WTC11 (cell line): ENCODE measurements around the gene PSMF1. TPM values are rescaled to one million over a fixed set of nuclear protein-coding genes. Genes with fewer than 3 reads are reported as not detected.

Source experiments
- ATAC-seq: fragments of 200-7000 bp; cut with Tn5 transposase; 2 replicates; pipeline ENCODE4 v1.10.0; 2021; ENCODE audit warnings: mild to moderate bottlenecking, moderate library complexity
- CTCF ChIA-PET: fragments of 300-600 bp; sonication (Branson Sonifier 250); formaldehyde crosslinking; loops from one replicate; lab custom pipeline; 2021; ENCODE audit warnings: antibody characterized with exemption; lab: Charles Lee
- POLR2A ChIA-PET: fragments of 350-600 bp; sonication (Branson Sonifier 250); formaldehyde crosslinking; loops from one replicate; lab custom pipeline; 2021; ENCODE audit warnings: antibody characterized with exemption; lab: Charles Lee
- DNase-seq: peaks from one replicate; pipeline ENCODE4 v3.0.0; 2021; ENCODE audit warnings: low spot score
- H3K27ac Mint-ChIP-seq: 2 replicates; pipeline ENCODE4 v1.8.0; 2021; ENCODE audit warnings: mixed read lengths
- H3K27me3 Mint-ChIP-seq: 2 replicates; pipeline ENCODE4 v1.8.0; 2021; ENCODE audit warnings: low read depth, mild to moderate bottlenecking, moderate library complexity, mixed read lengths
- H3K36me3 Mint-ChIP-seq: 2 replicates; pipeline ENCODE4 v1.8.0; 2021; ENCODE audit warnings: mixed read lengths
- H3K4me1 Mint-ChIP-seq: 2 replicates; pipeline ENCODE4 v1.8.0; 2022; ENCODE audit warnings: mixed read lengths
- H3K4me3 Mint-ChIP-seq: 2 replicates; pipeline ENCODE4 v1.8.0; 2021; ENCODE audit warnings: mild to moderate bottlenecking, moderate library complexity, mixed read lengths
- H3K9me3 Mint-ChIP-seq: 2 replicates; pipeline ENCODE4 v1.8.0; 2021; ENCODE audit warnings: mixed read lengths
- CREB1 ChIP-seq: sonication (generic); formaldehyde crosslinking; IDR thresholded peaks from 2 replicates; pipeline ENCODE4 v1.8.0; 2023; ENCODE audit warnings: mild to moderate bottlenecking, missing genetic modification reagents
- CTCF ChIP-seq: fragments of 200-600 bp; IDR thresholded peaks from 2 replicates; pipeline ENCODE4 v1.8.0; 2022; ENCODE audit warnings: antibody characterized with exemption
- ETV6 ChIP-seq: sonication (generic); formaldehyde crosslinking; IDR thresholded peaks from 2 replicates; pipeline ENCODE4 v1.8.1; 2022; ENCODE audit warnings: mild to moderate bottlenecking, missing genetic modification reagents
- FOXK1 ChIP-seq: sonication (generic); formaldehyde crosslinking; IDR thresholded peaks from 2 replicates; pipeline ENCODE4 v1.8.0; 2022; ENCODE audit warnings: mild to moderate bottlenecking, moderate library complexity, missing genetic modification reagents
- GTF2I ChIP-seq: fragments of 250-450 bp; sonication (Bioruptor Pico); conservative IDR thresholded peaks from 2 replicates; pipeline ENCODE4 v1.4.0; 2021; ENCODE audit warnings: mild to moderate bottlenecking
- IRF2 ChIP-seq: sonication (generic); formaldehyde crosslinking; IDR thresholded peaks from 2 replicates; pipeline ENCODE4 v1.8.0; 2022; ENCODE audit warnings: low read depth, missing genetic modification reagents, borderline replicate concordance
- JUN ChIP-seq: sonication (generic); formaldehyde crosslinking; IDR thresholded peaks from 2 replicates; pipeline ENCODE4 v1.8.0; 2023; ENCODE audit warnings: mild to moderate bottlenecking, missing genetic modification reagents
- MAX ChIP-seq: sonication (generic); formaldehyde crosslinking; IDR thresholded peaks from 2 replicates; pipeline ENCODE4 v1.8.0; 2022; ENCODE audit warnings: mild to moderate bottlenecking, missing genetic modification reagents
- NFE2L1 ChIP-seq: sonication (generic); formaldehyde crosslinking; IDR thresholded peaks from 2 replicates; pipeline ENCODE4 v1.8.1; 2023; ENCODE audit warnings: missing genetic modification reagents
- NFYB ChIP-seq: sonication (generic); formaldehyde crosslinking; conservative IDR thresholded peaks from 2 replicates; pipeline ENCODE4 v1.8.0; 2022; ENCODE audit warnings: low read depth, missing genetic modification reagents
- USF1 ChIP-seq: sonication (generic); formaldehyde crosslinking; IDR thresholded peaks from 2 replicates; pipeline ENCODE4 v1.8.0; 2022; ENCODE audit warnings: mild to moderate bottlenecking, missing genetic modification reagents
- ZBTB21 ChIP-seq: sonication (generic); formaldehyde crosslinking; IDR thresholded peaks from 2 replicates; pipeline ENCODE4 v1.8.1; 2023; ENCODE audit warnings: mild to moderate bottlenecking, missing genetic modification reagents, borderline replicate concordance
- ZMAT4 ChIP-seq: fragments of 250-450 bp; sonication (Bioruptor Pico); IDR thresholded peaks from 2 replicates; pipeline ENCODE4 v1.9.0; 2021; ENCODE audit warnings: mild to moderate bottlenecking
- ZNF281 ChIP-seq: sonication (generic); formaldehyde crosslinking; IDR thresholded peaks from 2 replicates; pipeline ENCODE4 v1.8.0; 2023; ENCODE audit warnings: mild to moderate bottlenecking, missing genetic modification reagents
- ZNF512 ChIP-seq: sonication (generic); formaldehyde crosslinking; IDR thresholded peaks from 2 replicates; pipeline ENCODE4 v1.8.1; 2022; ENCODE audit warnings: missing genetic modification reagents, borderline replicate concordance
- total RNA-seq: library from RNA; stranded (reverse); gene quantifications from 3 replicates; pipeline ENCODE4 v1.2.3, GENCODE V29; 2021

PSMF1 gene
- total RNA-seq, 1 experiment from 2014 or later: 113 TPM

GRCh38 chr20:1207293-1207878 lies 89.0 kb downstream of the PSMF1 start (continued):
- TF ChIP-seq ZNF512 (CRISPR knock-in tag): no peak
- TF ChIP-seq ETV6 (CRISPR knock-in tag): no peak
- 0 out of 2 replicates have a peak, but pooled peaks have one; percentile 11 for TF ChIP-seq NFYB (CRISPR knock-in tag)
- TF ChIP-seq ZMAT4 (CRISPR knock-in tag): no peak

- ATAC-seq (no peak), DNase-seq (no peak)
- Mint-ChIP-seq H3K4me3 (no peak overlapping the region), H3K36me3 (no peaks in the 10 kb centered on the region), H3K27ac (no peak overlapping the region), H3K27me3 (peaks cover 25% of the 10 kb centered on the region), H3K4me1 (peaks cover 10% of the 10 kb centered on the region), H3K9me3 (no peaks in the 10 kb centered on the region)
- TF ChIP-seq MAX (CRISPR knock-in tag): no peak
- TF ChIP-seq NFE2L1: no peak
- no peak for TF ChIP-seq IRF2 (CRISPR knock-in tag)
- TF ChIP-seq USF1 (CRISPR knock-in tag): no peak
- no peak for TF ChIP-seq JUN
- no peak for TF ChIP-seq CREB1 (CRISPR knock-in tag)
- TF ChIP-seq CTCF: no peak
- no peak for TF ChIP-seq FOXK1 (CRISPR knock-in tag)
- ChIA-PET POLR2A (no interaction called here), CTCF (interaction anchor here (0.7 to 1.2 kb wide), 4 partner anchors 11 to 188 kb away, joined by 3 read pairs; no protein-coding TSS in a partner anchor)
Observed at GRCh38 chr20:1209447-1210387, 91.3 kb downstream of the PSMF1 start.

- H3K4me3 Mint-ChIP-seq: no peak overlapping the region
- DNase-seq: no peak
- no peaks in the 10 kb centered on the region for H3K9me3 Mint-ChIP-seq
- H3K36me3 Mint-ChIP-seq: no peaks in the 10 kb centered on the region
- TF ChIP-seq ZNF281 (CRISPR knock-in tag) (no peak), GTF2I (CRISPR knock-in tag) (no peak), ZBTB21 (CRISPR knock-in tag) (no peak), ZMAT4 (CRISPR knock-in tag) (no peak), IRF2 (CRISPR knock-in tag) (no peak)
- TF ChIP-seq, all 79 proteins: peak for 0
- peaks cover 25% of the 10 kb centered on the region for H3K27me3 Mint-ChIP-seq
- ATAC-seq: no peak
- no peak overlapping the region for H3K27ac Mint-ChIP-seq
- peaks cover 13% of the 10 kb centered on the region for H3K4me1 Mint-ChIP-seq
- POLR2A ChIA-PET: no interaction called here
- CTCF ChIA-PET: interaction anchor here (0.8 to 1.2 kb wide), 3 partner anchors 12 to 96 kb away, joined by 3 read pairs; no protein-coding TSS in a partner anchor
Observed at GRCh38 chr20:1210501-1210900, 92.1 kb downstream of the PSMF1 start.
